Measurements from ENCODE around the gene DUS4L.

The DUS4L gene

DNA sequence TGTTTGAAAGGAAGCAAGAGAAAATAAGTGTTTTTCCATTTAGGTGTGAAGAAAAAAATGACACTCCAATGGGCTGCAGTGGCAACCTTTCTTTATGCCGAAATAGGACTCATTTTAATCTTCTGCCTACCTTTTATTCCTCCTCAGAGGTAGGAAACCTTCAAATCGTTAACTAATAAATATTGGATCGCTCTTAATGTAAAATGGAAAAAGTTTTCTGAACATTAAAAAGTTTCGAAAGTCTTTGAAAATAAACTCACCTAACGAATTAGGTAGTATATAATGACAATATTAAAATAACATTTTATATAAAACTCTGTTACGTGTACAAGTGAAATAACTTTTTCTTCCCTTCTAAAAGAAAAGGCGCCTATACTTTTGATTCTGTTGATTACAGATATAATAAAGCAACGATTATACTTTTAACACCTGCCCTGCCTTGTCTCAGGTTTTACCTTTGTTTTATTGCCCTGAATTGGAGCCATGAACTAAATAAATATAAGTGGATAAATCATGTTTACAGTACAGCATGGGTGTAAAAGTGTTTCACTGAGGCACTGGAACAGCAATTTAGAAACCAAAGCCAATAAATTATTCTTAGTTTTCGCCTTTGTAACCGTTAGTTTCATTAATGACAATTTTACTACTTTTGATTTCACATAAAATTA lies 17.1 kb downstream of the DUS4L start:
- DNase-seq (ENCODE audit: low read depth): no peak

- DNase-seq (ENCODE audit: low read depth): no peak
Observed at GRCh38 chr7:107581387-107582013, 17.7 kb downstream of the DUS4L start.

- no peak for DNase-seq (ENCODE audit: low read depth)
Observed at GRCh38 chr7:107582875-107583274, 19.1 kb downstream of the DUS4L start.

DNA sequence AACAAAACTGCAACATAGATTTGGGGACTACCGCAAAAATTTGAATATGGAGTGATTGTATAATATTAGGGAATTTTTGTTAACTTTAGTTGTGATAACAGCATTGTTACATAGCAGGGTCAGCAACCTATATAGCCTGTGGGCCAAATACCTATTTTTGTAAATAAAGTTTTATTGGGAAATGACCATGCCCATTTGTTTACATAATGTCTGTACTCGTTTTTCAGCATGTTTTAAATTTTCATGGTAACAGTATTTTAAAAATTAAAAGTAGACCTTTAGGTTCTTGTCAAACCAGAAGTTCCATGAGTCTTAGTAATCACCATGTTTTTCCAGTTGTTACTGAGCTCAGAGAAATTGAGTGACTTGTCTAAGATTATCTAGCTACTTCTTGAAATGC lies 20.9 kb downstream of the DUS4L start:
- no peak for DNase-seq (ENCODE audit: low read depth)

DNA sequence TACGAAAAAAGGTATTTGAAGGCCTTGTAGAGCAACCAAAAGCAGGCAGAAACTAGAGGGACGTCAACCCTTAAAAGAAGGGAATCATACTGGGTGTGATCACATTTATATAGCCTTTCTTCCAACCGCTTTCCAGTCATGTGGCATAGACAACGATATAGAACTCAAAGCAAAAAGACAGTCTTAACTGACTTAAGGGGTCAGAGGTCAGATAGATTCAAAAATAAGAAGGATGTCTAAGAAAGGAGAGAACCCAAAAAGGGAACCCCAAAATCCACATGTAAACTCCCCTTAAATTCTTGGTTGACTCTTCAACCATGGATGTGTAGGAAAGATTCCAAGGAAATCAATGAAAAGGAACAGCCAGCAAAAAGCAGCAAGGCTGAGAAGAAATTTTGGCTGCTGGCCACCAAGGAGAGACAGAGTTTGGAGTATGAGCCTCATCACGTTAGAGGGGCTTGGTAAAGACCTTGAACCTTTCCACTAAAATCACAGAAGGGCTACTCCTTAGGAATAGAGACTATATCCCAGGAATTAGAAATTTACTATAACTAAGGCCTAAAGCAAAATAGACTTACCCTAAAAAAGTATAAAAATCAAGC lies 24.9 kb downstream of the DUS4L start:
- no peak for DNase-seq (ENCODE audit: low read depth)

DNA sequence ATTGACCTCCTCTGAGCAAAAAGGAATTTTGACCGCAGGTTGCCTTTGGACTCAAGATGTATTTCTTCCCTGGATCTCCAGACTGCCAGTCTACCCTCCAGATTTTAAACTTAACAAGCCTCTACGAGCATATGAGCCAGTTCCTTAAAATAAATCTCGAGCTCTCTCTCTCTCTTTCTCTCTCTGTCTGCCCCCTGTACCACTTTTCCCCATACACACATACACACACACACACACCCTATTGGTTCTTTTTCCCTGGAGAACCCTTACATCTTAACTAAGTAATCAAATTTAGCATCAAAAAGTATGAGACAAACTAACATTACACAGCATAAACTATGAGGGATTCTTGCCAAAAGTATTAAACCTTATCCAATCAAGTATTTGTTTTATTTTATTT lies 27.6 kb downstream of the DUS4L start:
- no peak for DNase-seq (ENCODE audit: low read depth)

DNA sequence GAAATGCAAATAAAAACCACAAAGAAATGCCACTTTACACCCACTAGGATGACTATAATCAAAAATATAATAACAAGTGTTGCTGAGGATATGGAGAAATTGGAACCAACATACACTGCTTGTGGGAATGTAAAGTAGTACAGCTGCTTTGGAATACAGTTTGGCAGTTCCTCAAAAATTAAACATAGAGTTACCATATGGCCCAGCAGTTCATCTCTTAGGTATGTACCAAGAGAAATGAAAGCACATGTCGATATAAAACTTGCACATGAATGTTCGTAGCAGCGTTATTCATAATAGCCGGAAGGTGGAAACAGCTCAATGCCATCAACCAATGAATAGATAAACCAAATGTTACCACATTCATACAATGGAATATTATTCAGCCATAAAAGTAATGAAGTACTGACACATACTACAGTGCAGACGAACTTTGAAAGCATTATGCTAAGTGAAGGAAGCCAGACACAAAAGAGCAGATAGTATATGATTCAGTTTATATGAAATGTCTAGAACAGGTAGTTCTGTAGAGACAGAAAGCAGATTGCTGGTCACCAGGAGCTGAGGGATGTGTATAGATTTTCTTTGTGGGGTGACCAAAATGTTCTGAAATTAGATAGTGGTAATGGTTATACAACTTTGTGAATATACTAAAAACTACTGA lies 28.7 kb downstream of the DUS4L start:
- DNase-seq (ENCODE audit: low read depth): no peak

GRCh38 chr7:107593025-107593410 lies 29.2 kb downstream of the DUS4L start:
- no peak for DNase-seq (ENCODE audit: low read depth)

DNA sequence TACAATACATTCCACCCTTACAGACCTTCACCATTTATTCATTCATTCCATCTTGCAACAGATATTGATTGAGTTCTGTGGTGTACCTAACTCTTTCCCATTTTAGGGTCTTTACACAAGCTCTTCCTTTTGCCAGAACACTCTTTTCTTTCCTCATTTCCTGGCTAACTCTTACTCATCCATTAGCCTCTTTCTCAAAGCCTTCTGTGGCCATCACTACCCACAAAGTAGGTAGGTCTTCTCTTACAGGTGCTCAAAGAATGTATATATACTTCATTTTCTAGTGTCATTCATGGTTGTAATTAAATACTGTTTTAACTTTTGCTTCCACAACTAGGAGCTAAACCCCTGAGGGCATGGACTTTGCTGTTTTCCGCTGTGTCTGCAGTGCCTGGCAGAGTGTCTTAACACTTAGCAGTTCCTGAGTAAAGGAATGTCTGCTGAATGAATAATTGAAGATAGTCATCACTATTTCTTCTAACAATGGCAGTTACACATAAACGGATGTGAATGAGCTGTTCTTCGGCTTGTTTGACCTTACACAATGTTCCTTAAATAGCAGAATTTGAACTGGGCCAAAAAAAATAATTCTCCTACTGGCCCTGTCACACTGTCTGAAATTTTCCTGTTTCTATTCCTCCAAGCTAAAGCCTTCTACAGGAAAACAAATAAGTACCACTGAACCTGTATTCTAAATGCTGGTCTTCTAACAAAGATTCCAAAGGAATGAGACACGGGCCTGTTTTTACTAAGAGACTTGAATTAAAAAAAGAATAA lies 31.4 kb downstream of the DUS4L start:
- DNase-seq (ENCODE audit: low read depth): no peak

GRCh38 chr7:107596881-107597581 lies 33.3 kb downstream of the DUS4L start:
- DNase-seq (ENCODE audit: low read depth): no peak

DNA sequence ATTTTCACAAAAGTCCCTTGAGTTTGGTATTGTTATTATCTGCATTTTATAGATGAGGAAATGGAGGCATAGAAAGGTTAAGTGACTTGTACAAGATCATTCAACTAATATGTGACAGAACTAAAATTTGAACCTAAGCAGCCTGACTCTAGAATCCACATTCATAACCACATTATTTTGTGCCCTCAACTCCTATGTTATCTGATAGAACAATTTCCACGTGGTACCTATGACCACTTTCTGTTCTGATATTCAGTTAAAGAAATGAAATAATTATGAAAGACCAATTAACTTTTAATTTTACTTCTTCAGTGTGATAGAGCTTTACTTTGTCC lies 33.8 kb downstream of the DUS4L start:
- DNase-seq (ENCODE audit: low read depth): no peak

- DNase-seq (ENCODE audit: low read depth): no peak
Observed at GRCh38 chr7:107597953-107598352, 34.2 kb downstream of the DUS4L start.

DNA sequence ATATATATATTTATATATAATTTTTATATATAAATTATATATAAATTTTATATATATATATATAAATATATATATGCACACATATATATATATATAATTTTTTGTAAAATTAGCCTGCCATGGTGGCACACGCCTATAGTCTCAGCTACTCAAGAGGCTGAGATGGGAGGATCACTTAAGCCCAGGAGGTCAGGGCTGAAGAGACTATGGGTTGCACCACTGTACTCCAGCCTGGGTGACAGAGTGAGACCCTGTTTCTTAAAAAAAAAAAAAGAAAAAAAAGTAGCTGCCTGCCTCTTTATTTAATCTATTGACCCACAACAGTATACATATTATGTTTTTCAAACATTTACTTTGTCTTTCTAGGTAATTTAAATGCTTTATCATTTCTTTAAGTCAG lies 35.5 kb downstream of the DUS4L start:
- no peak for DNase-seq (ENCODE audit: low read depth)

DNA sequence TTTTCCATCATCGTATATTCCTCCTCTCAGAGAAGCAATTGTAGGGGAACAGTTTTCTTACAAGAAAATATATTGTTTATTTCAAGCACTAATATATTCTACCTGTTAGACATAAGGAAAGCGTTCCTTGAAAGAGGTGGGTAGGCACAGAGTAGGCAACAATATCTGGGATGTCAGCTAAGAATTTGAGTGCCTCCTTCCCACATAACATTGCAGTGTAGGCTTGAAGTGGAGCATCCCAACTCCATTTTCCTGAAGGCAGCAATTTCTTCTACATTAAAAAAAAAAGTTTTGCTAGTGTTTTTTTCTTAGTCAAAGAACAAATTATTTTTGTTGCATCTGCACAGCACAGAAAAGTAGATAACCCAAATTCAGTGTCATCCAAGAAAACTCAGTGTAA lies 37.0 kb downstream of the DUS4L start:
- no peak for DNase-seq (ENCODE audit: low read depth)

GRCh38 chr7:107605218-107605815 lies 41.5 kb downstream of the DUS4L start:
- no peak for DNase-seq (ENCODE audit: low read depth)

GRCh38 chr7:107606303-107606702 lies 42.5 kb downstream of the DUS4L start:
- DNase-seq (ENCODE audit: low read depth): no peak

- no peak for DNase-seq (ENCODE audit: low read depth)
Observed at GRCh38 chr7:107609811-107610261, 46.1 kb downstream of the DUS4L start.

- DNase-seq (ENCODE audit: low read depth): no peak
Observed at GRCh38 chr7:107610323-107610722, 46.6 kb downstream of the DUS4L start.

GRCh38 chr7:107613439-107613838 lies 49.7 kb downstream of the DUS4L start:
- DNase-seq (ENCODE audit: low read depth): no peak

DNA sequence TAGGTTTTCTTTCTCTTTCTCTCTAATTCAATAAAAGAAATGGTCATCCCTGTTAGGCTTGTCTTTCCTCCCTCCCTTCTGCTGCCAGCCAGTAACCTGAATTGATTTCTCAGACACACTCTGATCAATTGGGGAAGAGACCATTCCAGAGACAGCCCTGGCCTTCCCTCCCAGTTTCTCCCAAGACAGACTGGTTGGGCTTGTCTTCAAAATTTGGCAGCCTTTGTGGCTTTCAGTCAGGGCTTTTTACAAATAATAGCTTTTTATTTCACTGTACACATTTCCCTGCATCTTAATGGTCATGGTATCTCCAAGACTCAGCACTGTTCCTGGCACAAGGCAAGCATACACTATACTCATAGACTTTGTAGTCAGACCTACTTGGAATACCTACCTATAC lies 50.2 kb downstream of the DUS4L start:
- no peak for DNase-seq (ENCODE audit: low read depth)

DNA sequence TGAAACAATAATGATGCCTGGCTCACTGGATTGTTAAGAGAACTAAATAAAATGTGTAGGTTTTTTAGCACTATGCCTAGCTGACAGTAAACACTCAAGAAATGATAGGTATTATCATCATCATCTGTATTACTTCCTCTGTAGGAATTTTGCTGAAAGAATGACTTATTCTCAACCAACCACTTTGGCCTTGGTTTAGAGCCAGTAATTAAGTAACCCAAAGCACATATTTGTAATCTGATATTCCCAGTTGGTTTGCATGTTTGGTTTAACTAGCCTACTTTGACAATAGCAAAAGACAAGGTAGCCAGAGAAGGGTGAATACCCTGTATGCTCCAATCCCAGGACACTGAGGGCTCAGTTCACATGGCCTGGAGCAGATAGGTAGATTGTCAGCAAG lies 50.7 kb downstream of the DUS4L start:
- DNase-seq (ENCODE audit: low read depth): no peak

Data from stimulated activated CD8-positive, alpha-beta memory T cell treated with anti-CD3 and anti-CD28 coated beads, Interleukin-12 subunit alpha, Interleukin-12 subunit beta, amount 100 ng/mL, for 1 hour (primary cell).